Measurements from ENCODE around the gene FYN. TPM values are rescaled to one million over a fixed set of nuclear protein-coding genes. Genes with fewer than 3 reads are reported as not detected.

Gene FYN
- total RNA-seq, 1 experiment from 2014 or later = 26.6 TPM

GRCh38 chr6:111806561-111807497, 66.4 kb downstream of the FYN start:
- no peak for DNase-seq (ENCODE audit: low spot score)

- no peak for DNase-seq (ENCODE audit: low spot score)
These were observed 67.1 kb downstream of the FYN start for GRCh38 chr6:111806165-111806547.

GRCh38 chr6:111805511-111806164, 67.6 kb downstream of the FYN start:
- DNase-seq (ENCODE audit: low spot score) = peak; percentile 48

GRCh38 chr6:111804627-111805235, 68.5 kb downstream of the FYN start:
- DNase-seq (ENCODE audit: low spot score) = peak; percentile 22

- DNase-seq (ENCODE audit: low spot score) = no peak
These were observed 69.4 kb downstream of the FYN start for GRCh38 chr6:111803804-111804203.

GRCh38 chr6:111803371-111803770, 69.9 kb downstream of the FYN start:
- DNase-seq (ENCODE audit: low spot score) = no peak

- DNase-seq (ENCODE audit: low spot score) = no peak
These were observed 70.4 kb downstream of the FYN start for GRCh38 chr6:111802720-111803330.

GRCh38 chr6:111802015-111802414, 71.2 kb downstream of the FYN start:
- no peak for DNase-seq (ENCODE audit: low spot score)

GRCh38 chr6:111800821-111801220, 72.4 kb downstream of the FYN start:
- DNase-seq (ENCODE audit: low spot score) = no peak

GRCh38 chr6:111800259-111800765, 72.9 kb downstream of the FYN start:
- no peak for DNase-seq (ENCODE audit: low spot score)

- DNase-seq (ENCODE audit: low spot score) = no peak
These were observed 73.5 kb downstream of the FYN start for GRCh38 chr6:111799576-111800258.

- DNase-seq (ENCODE audit: low spot score) = no peak
These were observed 74.9 kb downstream of the FYN start for GRCh38 chr6:111798281-111798725.

GRCh38 chr6:111796310-111796918, 76.8 kb downstream of the FYN start:
- DNase-seq (ENCODE audit: low spot score) = no peak

- no peak for DNase-seq (ENCODE audit: low spot score)
These were observed 77.7 kb downstream of the FYN start for GRCh38 chr6:111795558-111795957.

- no peak for DNase-seq (ENCODE audit: low spot score)
These were observed 78.4 kb downstream of the FYN start for GRCh38 chr6:111794727-111795452.

- DNase-seq (ENCODE audit: low spot score) = no peak
These were observed 79.0 kb downstream of the FYN start for GRCh38 chr6:111794300-111794699.

GRCh38 chr6:111793711-111794111, 79.5 kb downstream of the FYN start:
- no peak for DNase-seq (ENCODE audit: low spot score)

- no peak for DNase-seq (ENCODE audit: low spot score)
These were observed 80.1 kb downstream of the FYN start for GRCh38 chr6:111792914-111793700.

GRCh38 chr6:111792241-111792640, 81.0 kb downstream of the FYN start:
- DNase-seq (ENCODE audit: low spot score) = no peak

All from A172 (cell line).